MM.1S (cell line): ENCODE results near the gene CHRD.

Experiments used
- DNase-seq: peaks from one replicate; pipeline ENCODE4 v3.0.0-alpha.2; 2015
- H2AFZ ChIP-seq: fragments of 300-600 bp; sonication (generic); 2 replicates; pipeline ENCODE4 v1.6.0; 2016; ENCODE audit warnings: antibody characterized with exemption, low read length
- H3F3A ChIP-seq: fragments of 300-600 bp; sonication (generic); 2 replicates; pipeline ENCODE4 v1.6.1; 2016; ENCODE audit warnings: mild to moderate bottlenecking, antibody characterized with exemption, low read length, moderate library complexity, mixed read lengths; ENCODE audit not compliant: insufficient read depth
- H3K27ac ChIP-seq: fragments of 300-600 bp; sonication (generic); 2 replicates; pipeline ENCODE4 v1.5.1; 2016; ENCODE audit warnings: mild to moderate bottlenecking, low read length
- H3K27me3 ChIP-seq: fragments of 300-600 bp; sonication (generic); replicated peaks from 2 replicates; pipeline ENCODE4 v1.6.0; 2016; ENCODE audit warnings: low read length; ENCODE audit not compliant: insufficient read depth
- H3K36me3 ChIP-seq: fragments of 300-600 bp; sonication (generic); replicated peaks from 2 replicates; pipeline ENCODE4 v1.6.1; 2016; ENCODE audit warnings: mild to moderate bottlenecking, low read length, mixed read lengths; ENCODE audit not compliant: insufficient read depth
- H3K4me1 ChIP-seq: fragments of 300-600 bp; sonication (generic); 2 replicates; pipeline ENCODE4 v1.6.1; 2016; ENCODE audit warnings: low read length, mixed read lengths
- H3K4me2 ChIP-seq: fragments of 300-600 bp; sonication (generic); 2 replicates; pipeline ENCODE4 v1.6.0; 2016; ENCODE audit warnings: low read depth, low read length
- H3K4me3 ChIP-seq: fragments of 300-600 bp; sonication (generic); 2 replicates; pipeline ENCODE4 v1.5.1; 2016; ENCODE audit warnings: low read length, mixed read lengths
- H3K79me2 ChIP-seq: fragments of 300-600 bp; sonication (generic); 2 replicates; pipeline ENCODE4 v1.6.1; 2016; ENCODE audit warnings: mixed run types, low read length, mixed read lengths
- H3K9ac ChIP-seq: fragments of 300-600 bp; sonication (generic); 2 replicates; pipeline ENCODE4 v1.6.1; 2016; ENCODE audit warnings: low read length, mixed read lengths
- H3K9me2 ChIP-seq: fragments of 300-600 bp; sonication (generic); replicated peaks from 2 replicates; pipeline ENCODE4 v1.6.1; 2016; ENCODE audit warnings: mild to moderate bottlenecking, low read length, mixed read lengths; ENCODE audit not compliant: insufficient read depth
- H3K9me3 ChIP-seq: fragments of 300-600 bp; sonication (generic); replicated peaks from 2 replicates; pipeline ENCODE4 v1.6.1; 2016; ENCODE audit warnings: mild to moderate bottlenecking, low read length, mixed read lengths; ENCODE audit not compliant: insufficient read depth
- H4K20me1 ChIP-seq: fragments of 300-600 bp; sonication (generic); 2 replicates; pipeline ENCODE4 v1.6.1; 2016; ENCODE audit warnings: mild to moderate bottlenecking, low read length, moderate library complexity, mixed read lengths; ENCODE audit not compliant: insufficient read depth
- EZH2 ChIP-seq: fragments of 300-600 bp; sonication (generic); optimal IDR thresholded peaks from 2 replicates; pipeline ENCODE3; 2017; ENCODE audit warnings: low read depth, mild to moderate bottlenecking, antibody characterized with exemption, low read length, mixed read lengths
- EZH2phosphoT487 ChIP-seq: fragments of 300-600 bp; sonication (generic); IDR thresholded peaks from 2 replicates; pipeline ENCODE4 v1.6.1; 2018; ENCODE audit warnings: antibody characterized with exemption, low read length
- TF ChIP-seq, protein P1 (sequence below): fragments of 300-600 bp; sonication (generic); IDR thresholded peaks from 2 replicates; pipeline ENCODE4 v1.5.1; 2016; ENCODE audit warnings: antibody characterized with exemption, low read length, mixed read lengths

CHRD gene

DNA sequence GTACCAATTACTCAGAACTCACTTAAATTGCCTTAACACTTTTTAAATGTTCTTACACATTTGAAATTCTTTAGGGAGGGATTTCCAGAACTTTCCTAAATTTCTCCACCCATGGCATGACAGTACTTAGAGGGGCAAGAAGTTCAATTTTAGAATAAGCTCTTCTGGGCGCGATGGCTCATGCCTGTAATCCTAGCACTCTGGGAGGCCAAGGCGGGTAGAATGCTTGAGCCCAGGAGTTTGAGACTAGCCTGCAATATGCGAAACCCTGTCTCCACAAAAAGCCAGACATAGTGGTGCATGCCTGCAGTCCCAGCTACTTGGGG, 31.8 kb upstream of the CHRD start:
- H3F3A ChIP-seq = no peaks in the 10 kb centered on the region
- no peaks in the 10 kb centered on the region for H3K36me3 ChIP-seq
- H3K27ac ChIP-seq = no peak overlapping the region
- DNase-seq = no peak
- no peaks in the 10 kb centered on the region for H3K9me3 ChIP-seq
- no peak overlapping the region for H3K4me2 ChIP-seq
- peaks cover 4% of the 10 kb centered on the region; the same call in 1 of the 2 replicates for H3K4me1 ChIP-seq
- no peaks in the 10 kb centered on the region for H4K20me1 ChIP-seq
- no peaks in the 10 kb centered on the region for H3K27me3 ChIP-seq
- no peaks in the 10 kb centered on the region for H3K9me2 ChIP-seq
- TF ChIP-seq, protein P1, sequence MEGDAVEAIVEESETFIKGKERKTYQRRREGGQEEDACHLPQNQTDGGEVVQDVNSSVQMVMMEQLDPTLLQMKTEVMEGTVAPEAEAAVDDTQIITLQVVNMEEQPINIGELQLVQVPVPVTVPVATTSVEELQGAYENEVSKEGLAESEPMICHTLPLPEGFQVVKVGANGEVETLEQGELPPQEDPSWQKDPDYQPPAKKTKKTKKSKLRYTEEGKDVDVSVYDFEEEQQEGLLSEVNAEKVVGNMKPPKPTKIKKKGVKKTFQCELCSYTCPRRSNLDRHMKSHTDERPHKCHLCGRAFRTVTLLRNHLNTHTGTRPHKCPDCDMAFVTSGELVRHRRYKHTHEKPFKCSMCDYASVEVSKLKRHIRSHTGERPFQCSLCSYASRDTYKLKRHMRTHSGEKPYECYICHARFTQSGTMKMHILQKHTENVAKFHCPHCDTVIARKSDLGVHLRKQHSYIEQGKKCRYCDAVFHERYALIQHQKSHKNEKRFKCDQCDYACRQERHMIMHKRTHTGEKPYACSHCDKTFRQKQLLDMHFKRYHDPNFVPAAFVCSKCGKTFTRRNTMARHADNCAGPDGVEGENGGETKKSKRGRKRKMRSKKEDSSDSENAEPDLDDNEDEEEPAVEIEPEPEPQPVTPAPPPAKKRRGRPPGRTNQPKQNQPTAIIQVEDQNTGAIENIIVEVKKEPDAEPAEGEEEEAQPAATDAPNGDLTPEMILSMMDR = no peak
- no peak for TF ChIP-seq EZH2phosphoT487
- TF ChIP-seq EZH2 = no peak
- no peak overlapping the region for H2AFZ ChIP-seq
- no peak overlapping the region for H3K9ac ChIP-seq
- H3K4me3 ChIP-seq = no peak overlapping the region
- H3K79me2 ChIP-seq = no peaks in the 10 kb centered on the region

DNA sequence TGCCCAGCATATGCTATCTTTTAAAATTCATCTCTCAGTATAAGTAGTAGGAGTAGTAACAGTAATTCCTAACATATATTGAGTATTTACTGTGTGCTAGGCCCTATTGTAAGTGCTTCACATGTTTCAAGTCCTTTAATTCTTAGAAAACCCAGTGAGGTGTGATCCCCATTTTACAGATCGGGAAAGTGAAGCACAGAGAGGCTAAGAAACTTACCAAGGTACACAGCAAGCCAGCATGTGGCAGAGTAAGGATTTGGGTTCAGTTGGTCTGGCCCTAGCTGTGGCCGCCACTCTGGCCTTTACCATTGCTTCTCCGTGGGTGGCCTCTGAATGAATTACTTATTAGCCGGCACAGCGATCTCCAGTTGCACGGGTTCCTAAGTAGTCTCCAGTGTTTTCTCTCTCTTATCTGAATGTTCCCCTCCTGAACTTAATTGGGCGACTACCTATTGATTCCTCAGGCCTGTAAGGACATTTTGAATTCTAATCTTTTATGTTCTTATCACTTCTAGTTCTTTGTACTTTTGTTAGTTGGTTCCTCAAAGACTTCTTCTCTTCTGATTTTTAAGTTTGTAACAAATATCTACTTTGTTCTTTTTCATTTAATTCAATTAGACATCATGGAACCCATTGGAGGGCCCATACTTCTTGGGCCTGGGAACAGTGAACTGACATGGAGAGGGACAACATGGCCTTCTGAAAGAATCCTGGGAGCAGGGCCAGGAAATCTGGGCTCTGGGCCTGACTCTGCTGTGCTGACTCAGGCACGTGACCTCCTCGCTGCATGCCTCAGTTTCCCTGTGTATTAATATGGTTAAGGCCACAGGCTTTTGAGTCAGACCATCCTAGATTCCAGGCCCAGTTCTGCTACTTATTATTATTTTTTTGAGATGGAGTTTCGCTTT, 30.0 kb upstream of the CHRD start:
- no peaks in the 10 kb centered on the region for H4K20me1 ChIP-seq
- H3K4me1 ChIP-seq = peaks cover 4% of the 10 kb centered on the region; the same call in 1 of the 2 replicates
- no peak overlapping the region for H3K4me2 ChIP-seq
- no peaks in the 10 kb centered on the region for H3F3A ChIP-seq
- TF ChIP-seq, protein P1 = no peak
- TF ChIP-seq EZH2phosphoT487 (no peak), EZH2 (no peak)
- H2AFZ ChIP-seq = no peak overlapping the region
- no peak for DNase-seq
- H3K79me2 ChIP-seq = no peaks in the 10 kb centered on the region
- no peak overlapping the region for H3K27ac ChIP-seq
- H3K9me2 ChIP-seq = no peaks in the 10 kb centered on the region
- H3K9ac ChIP-seq = no peak overlapping the region
- no peaks in the 10 kb centered on the region for H3K27me3 ChIP-seq
- H3K9me3 ChIP-seq = no peaks in the 10 kb centered on the region
- H3K4me3 ChIP-seq = no peak overlapping the region
- no peaks in the 10 kb centered on the region for H3K36me3 ChIP-seq

DNA sequence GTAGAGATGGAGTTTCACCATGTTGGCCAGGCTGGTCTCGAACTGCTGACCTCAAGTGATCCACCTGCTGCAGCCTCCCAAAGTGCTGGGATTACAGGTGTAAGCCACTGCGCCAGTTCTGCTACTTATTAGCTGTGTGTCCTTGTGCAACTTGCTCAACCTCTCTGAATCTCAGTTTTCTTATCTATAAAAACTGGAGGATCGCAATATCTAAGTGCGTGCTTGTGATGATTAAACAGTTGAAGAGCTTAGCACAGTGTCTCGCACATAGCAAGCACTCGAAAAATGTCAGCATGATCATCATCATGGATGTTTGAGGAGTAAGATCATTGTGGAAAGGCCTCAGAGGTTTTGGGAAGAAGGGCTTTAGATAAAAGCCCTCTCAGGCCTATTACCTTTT, 29.2 kb upstream of the CHRD start:
- no peaks in the 10 kb centered on the region for H3K4me1 ChIP-seq
- no peak overlapping the region for H3K4me2 ChIP-seq
- TF ChIP-seq EZH2phosphoT487 = no peak
- TF ChIP-seq, protein P1 = no peak
- no peak for TF ChIP-seq EZH2
- no peaks in the 10 kb centered on the region for H3K79me2 ChIP-seq
- no peak overlapping the region for H3K4me3 ChIP-seq
- no peak overlapping the region for H3K9ac ChIP-seq
- H2AFZ ChIP-seq = no peak overlapping the region
- H4K20me1 ChIP-seq = no peaks in the 10 kb centered on the region
- DNase-seq = no peak
- no peak overlapping the region for H3K27ac ChIP-seq
- no peaks in the 10 kb centered on the region for H3K27me3 ChIP-seq
- H3K9me3 ChIP-seq = no peaks in the 10 kb centered on the region
- H3K9me2 ChIP-seq = no peaks in the 10 kb centered on the region
- no peaks in the 10 kb centered on the region for H3K36me3 ChIP-seq
- H3F3A ChIP-seq = no peaks in the 10 kb centered on the region
